HEK293 (cell line): ENCODE results near the gene BACE1.

Source experiments
- CTCF ChIA-PET: fragments of 350-600 bp; formaldehyde crosslinking; extraction: SDS; loops from one replicate; lab custom pipeline; 2021; ENCODE audit warnings: antibody characterized with exemption; lab: Yijun Ruan, JAX
- POLR2A ChIA-PET: fragments of 300-600 bp; formaldehyde crosslinking; extraction: SDS; loops from one replicate; lab custom pipeline; 2020; ENCODE audit warnings: antibody characterized with exemption, inconsistent platforms; lab: Yijun Ruan, JAX
- H3K27ac ChIP-seq: fragments of 200-500 bp; sonication (Bioruptor generic); 2 replicates; pipeline ENCODE4 v1.5.1; 2014; ENCODE audit warnings: low read depth, low read length, control low read depth, inconsistent platforms; ENCODE audit errors: extremely low read depth
- H3K36me3 ChIP-seq, 2 experiments: fragments of 200-500 bp in 1 of 2; sonication (Bioruptor generic) in 1 of 2; 1 replicate in 1 of 2; 2 replicates in 1 of 2; pipeline ENCODE4 v1.5.1; 2014 to 2017; ENCODE audit warnings: inconsistent platforms in 2 of 2, low read length in 2 of 2; ENCODE audit not compliant: control insufficient read depth in 2 of 2, insufficient read depth in 1 of 2
- H3K4me1 ChIP-seq: fragments of 200-500 bp; sonication (Bioruptor generic); 2 replicates; pipeline ENCODE4 v1.5.1; 2014; ENCODE audit warnings: mild to moderate bottlenecking, low read length, inconsistent platforms; ENCODE audit not compliant: control insufficient read depth, insufficient read depth
- H3K4me3 ChIP-seq: 2 replicates; pipeline ENCODE4 v1.5.1; 2011; ENCODE audit warnings: low read depth, mild to moderate bottlenecking, control low read depth, low read length, moderate library complexity
- H3K9me3 ChIP-seq: fragments of 200-500 bp; sonication (Bioruptor generic); 2 replicates; pipeline ENCODE4 v1.5.1; 2014; ENCODE audit warnings: low read depth, low read length, inconsistent platforms; ENCODE audit not compliant: control insufficient read depth, insufficient read depth
- HOXD13 ChIP-seq: sonication (generic); formaldehyde crosslinking; IDR thresholded peaks from 2 replicates; pipeline ENCODE4 v1.8.0; 2022; ENCODE audit warnings: missing genetic modification reagents, borderline replicate concordance
- KLF1 ChIP-seq: fragments of 450-650 bp; formaldehyde crosslinking; IDR thresholded peaks from 2 replicates; pipeline ENCODE4 v1.5.1; 2016; ENCODE audit warnings: missing biosample characterization, missing genetic modification characterization
- PRDM1 ChIP-seq: fragments of 450-650 bp; formaldehyde crosslinking; IDR thresholded peaks from 2 replicates; pipeline ENCODE4; 2016; ENCODE audit warnings: missing biosample characterization, missing genetic modification characterization
- SP3 ChIP-seq: fragments of 450-650 bp; formaldehyde crosslinking; IDR thresholded peaks from 2 replicates; pipeline ENCODE4 v1.5.1; 2016; ENCODE audit warnings: missing biosample characterization, missing genetic modification characterization
- YY1 ChIP-seq: fragments of 450-650 bp; formaldehyde crosslinking; IDR thresholded peaks from 2 replicates; pipeline ENCODE4 v1.5.1; 2018; ENCODE audit warnings: missing biosample characterization, missing genetic modification characterization
- ZBTB10 ChIP-seq: fragments of 450-650 bp; formaldehyde crosslinking; IDR thresholded peaks from 2 replicates; pipeline ENCODE4 v1.5.1; 2016; ENCODE audit warnings: missing biosample characterization, missing genetic modification characterization
- ZNF10 ChIP-seq: fragments of 450-650 bp; formaldehyde crosslinking; IDR thresholded peaks from 2 replicates; pipeline ENCODE4 v1.5.1; 2017; ENCODE audit warnings: missing biosample characterization, missing genetic modification characterization
- ZNF140 ChIP-seq: fragments of 450-650 bp; formaldehyde crosslinking; IDR thresholded peaks from 2 replicates; pipeline ENCODE4 v1.5.1; 2016; ENCODE audit warnings: missing biosample characterization, missing genetic modification characterization
- ZNF16 ChIP-seq: fragments of 450-650 bp; formaldehyde crosslinking; IDR thresholded peaks from 2 replicates; pipeline ENCODE4 v1.5.1; 2016; ENCODE audit warnings: low read depth, missing biosample characterization, missing genetic modification characterization
- ZNF221 ChIP-seq: fragments of 450-650 bp; formaldehyde crosslinking; IDR thresholded peaks from 2 replicates; pipeline ENCODE4 v1.5.1; 2017; ENCODE audit warnings: missing biosample characterization, missing genetic modification characterization, borderline replicate concordance
- ZNF624 ChIP-seq: fragments of 450-650 bp; formaldehyde crosslinking; IDR thresholded peaks from 2 replicates; pipeline ENCODE4 v1.5.1; 2017; ENCODE audit warnings: missing biosample characterization, missing genetic modification characterization
- ZNF664 ChIP-seq: fragments of 450-650 bp; formaldehyde crosslinking; IDR thresholded peaks from 2 replicates; pipeline ENCODE4 v1.5.1; 2016; ENCODE audit warnings: missing biosample characterization, missing genetic modification characterization
- TF ChIP-seq, protein P1 (sequence below): fragments of 450-650 bp; formaldehyde crosslinking; IDR thresholded peaks from 2 replicates; pipeline ENCODE4 v1.5.1; 2016; ENCODE audit warnings: missing biosample characterization, missing genetic modification characterization
- TF ChIP-seq, protein P2 (sequence below): fragments of 450-650 bp; IDR thresholded peaks from 2 replicates; pipeline ENCODE4 v1.5.1; 2018; ENCODE audit warnings: missing biosample characterization, mild to moderate bottlenecking, missing genetic modification characterization
- TF ChIP-seq, protein P3 (sequence below): fragments of 450-650 bp; formaldehyde crosslinking; IDR thresholded peaks from 2 replicates; pipeline ENCODE4 v1.5.1; 2016; ENCODE audit warnings: missing biosample characterization, missing genetic modification characterization
- TF ChIP-seq, protein P4 (sequence below): fragments of 450-650 bp; formaldehyde crosslinking; IDR thresholded peaks from 2 replicates; pipeline ENCODE4; 2016; ENCODE audit warnings: missing biosample characterization, missing genetic modification characterization

The BACE1 gene

DNA sequence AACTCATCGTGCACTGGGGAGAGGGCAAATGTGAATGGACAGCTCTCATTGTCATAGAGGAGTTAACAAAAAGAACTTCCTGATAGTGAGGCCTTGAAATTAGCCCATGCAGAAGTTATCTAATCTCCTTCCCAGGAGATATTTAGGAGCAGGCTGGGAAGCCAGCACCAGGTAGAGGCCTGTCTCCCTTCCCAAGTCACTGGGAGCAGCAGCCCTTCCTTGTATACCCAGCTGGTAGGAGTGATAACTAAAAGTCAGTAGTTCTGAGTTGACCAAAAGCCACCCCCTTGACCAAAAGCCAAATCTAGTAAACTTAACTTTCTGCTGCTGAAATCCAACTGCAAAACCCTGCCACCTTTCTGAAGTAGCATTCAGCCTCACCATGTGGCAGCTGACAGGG is 26.3 kb downstream of the BACE1 start:
- Histone ChIP-seq H3K4me1 (no peaks in the 10 kb centered on the region), H3K9me3 (no peaks in the 10 kb centered on the region), H3K4me3 (no peak overlapping the region), H3K36me3 (peaks cover 0 to 85% of the 10 kb centered on the region in 2 experiments), H3K27ac (no peak overlapping the region)
- CTCF ChIA-PET = interaction anchor here (0.6 kb wide), 1 partner anchor 18 kb away, joined by 3 read pairs; no protein-coding TSS in a partner anchor
- POLR2A ChIA-PET = interaction anchor here (0.6 kb wide), 2 partner anchors 46 to 48 kb away, joined by 3 read pairs; no protein-coding TSS in a partner anchor
- TF ChIP-seq ZNF10 (no peak), PRDM1 (tag by site-specific recombination) (no peak), HOXD13 (CRISPR knock-in tag) (no peak), KLF1 (tag by site-specific recombination) (no peak), ZBTB10 (tag by site-specific recombination) (no peak), ZNF664 (tag by site-specific recombination) (no peak), YY1 (tag by site-specific recombination) (no peak), ZNF624 (no peak), ZNF140 (tag by site-specific recombination) (no peak), SP3 (tag by site-specific recombination) (no peak), ZNF16 (tag by site-specific recombination) (no peak), ZNF221 (tag by site-specific recombination) (no peak)
- TF ChIP-seq, protein P1, sequence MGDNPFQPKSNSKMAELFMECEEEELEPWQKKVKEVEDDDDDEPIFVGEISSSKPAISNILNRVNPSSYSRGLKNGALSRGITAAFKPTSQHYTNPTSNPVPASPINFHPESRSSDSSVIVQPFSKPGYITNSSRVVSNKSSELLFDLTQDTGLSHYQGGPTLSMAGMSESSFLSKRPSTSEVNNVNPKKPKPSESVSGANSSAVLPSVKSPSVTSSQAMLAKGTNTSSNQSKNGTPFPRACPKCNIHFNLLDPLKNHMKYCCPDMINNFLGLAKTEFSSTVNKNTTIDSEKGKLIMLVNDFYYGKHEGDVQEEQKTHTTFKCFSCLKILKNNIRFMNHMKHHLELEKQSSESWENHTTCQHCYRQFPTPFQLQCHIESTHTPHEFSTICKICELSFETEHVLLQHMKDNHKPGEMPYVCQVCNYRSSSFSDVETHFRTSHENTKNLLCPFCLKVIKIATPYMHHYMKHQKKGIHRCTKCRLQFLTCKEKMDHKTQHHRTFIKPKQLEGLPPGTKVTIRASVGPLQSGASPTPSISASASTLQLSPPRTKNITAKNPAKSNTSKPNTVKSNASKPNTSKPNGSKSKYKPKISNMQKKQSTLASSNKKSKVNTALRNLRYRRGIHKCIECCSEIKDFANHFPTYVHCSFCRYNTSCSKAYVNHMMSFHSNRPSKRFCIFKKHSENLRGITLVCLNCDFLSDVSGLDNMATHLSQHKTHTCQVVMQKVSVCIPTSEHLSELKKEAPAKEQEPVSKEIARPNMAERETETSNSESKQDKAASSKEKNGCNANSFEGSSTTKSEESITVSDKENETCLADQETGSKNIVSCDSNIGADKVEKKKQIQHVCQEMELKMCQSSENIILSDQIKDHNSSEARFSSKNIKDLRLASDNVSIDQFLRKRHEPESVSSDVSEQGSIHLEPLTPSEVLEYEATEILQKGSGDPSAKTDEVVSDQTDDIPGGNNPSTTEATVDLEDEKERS (tag by site-specific recombination) = no peak
- TF ChIP-seq, protein P2, sequence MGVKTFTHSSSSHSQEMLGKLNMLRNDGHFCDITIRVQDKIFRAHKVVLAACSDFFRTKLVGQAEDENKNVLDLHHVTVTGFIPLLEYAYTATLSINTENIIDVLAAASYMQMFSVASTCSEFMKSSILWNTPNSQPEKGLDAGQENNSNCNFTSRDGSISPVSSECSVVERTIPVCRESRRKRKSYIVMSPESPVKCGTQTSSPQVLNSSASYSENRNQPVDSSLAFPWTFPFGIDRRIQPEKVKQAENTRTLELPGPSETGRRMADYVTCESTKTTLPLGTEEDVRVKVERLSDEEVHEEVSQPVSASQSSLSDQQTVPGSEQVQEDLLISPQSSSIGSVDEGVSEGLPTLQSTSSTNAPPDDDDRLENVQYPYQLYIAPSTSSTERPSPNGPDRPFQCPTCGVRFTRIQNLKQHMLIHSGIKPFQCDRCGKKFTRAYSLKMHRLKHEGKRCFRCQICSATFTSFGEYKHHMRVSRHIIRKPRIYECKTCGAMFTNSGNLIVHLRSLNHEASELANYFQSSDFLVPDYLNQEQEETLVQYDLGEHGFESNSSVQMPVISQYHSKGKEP (tag by site-specific recombination) = no peak
- TF ChIP-seq, protein P3, sequence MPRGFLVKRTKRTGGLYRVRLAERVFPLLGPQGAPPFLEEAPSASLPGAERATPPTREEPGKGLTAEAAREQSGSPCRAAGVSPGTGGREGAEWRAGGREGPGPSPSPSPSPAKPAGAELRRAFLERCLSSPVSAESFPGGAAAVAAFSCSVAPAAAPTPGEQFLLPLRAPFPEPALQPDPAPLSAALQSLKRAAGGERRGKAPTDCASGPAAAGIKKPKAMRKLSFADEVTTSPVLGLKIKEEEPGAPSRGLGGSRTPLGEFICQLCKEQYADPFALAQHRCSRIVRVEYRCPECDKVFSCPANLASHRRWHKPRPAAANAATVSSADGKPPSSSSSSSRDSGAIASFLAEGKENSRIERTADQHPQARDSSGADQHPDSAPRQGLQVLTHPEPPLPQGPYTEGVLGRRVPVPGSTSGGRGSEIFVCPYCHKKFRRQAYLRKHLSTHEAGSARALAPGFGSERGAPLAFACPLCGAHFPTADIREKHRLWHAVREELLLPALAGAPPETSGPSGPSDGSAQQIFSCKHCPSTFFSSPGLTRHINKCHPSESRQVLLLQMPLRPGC (tag by site-specific recombination) = no peak
- TF ChIP-seq, protein P4, sequence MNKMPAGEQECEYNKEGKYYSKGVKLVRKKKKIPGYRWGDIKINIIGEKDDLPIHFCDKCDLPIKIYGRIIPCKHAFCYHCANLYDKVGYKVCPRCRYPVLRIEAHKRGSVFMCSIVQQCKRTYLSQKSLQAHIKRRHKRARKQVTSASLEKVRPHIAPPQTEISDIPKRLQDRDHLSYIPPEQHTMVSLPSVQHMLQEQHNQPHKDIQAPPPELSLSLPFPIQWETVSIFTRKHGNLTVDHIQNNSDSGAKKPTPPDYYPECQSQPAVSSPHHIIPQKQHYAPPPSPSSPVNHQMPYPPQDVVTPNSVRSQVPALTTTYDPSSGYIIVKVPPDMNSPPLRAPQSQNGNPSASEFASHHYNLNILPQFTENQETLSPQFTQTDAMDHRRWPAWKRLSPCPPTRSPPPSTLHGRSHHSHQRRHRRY = no peak
- TF ChIP-seq, all 188 proteins: peak for 0
